ENCODE measurements around the gene NAA16. TPM values are rescaled to one million over a fixed set of nuclear protein-coding genes. Genes with fewer than 3 reads are reported as not detected.

The NAA16 gene
- total RNA-seq, 1 experiment from 2014 or later: 32.4 TPM

- H3K4me1 ChIP-seq: no peaks in the 10 kb centered on the region
- intact Hi-C loops (cut with micrococcal nuclease; ENCODE audit: unreplicated experiment): no loop called here
- Mint-ChIP-seq H3K4me1 (ENCODE audit: low read depth, unreplicated experiment) (no peaks in the 10 kb centered on the region), H3K27me3 (ENCODE audit: insufficient read depth, unreplicated experiment) (no peaks in the 10 kb centered on the region), H3K4me3 (ENCODE audit: unreplicated experiment) (no peak overlapping the region), H3K9me3 (ENCODE audit: unreplicated experiment) (no peaks in the 10 kb centered on the region), H3K27ac (ENCODE audit: unreplicated experiment) (no peak overlapping the region), H3K36me3 (ENCODE audit: insufficient read depth, unreplicated experiment) (peaks cover 85% of the 10 kb centered on the region)
- ChIA-PET CTCF (no interaction called here), POLR2A (no interaction called here)
- peaks cover 6% of the 10 kb centered on the region for H3K36me3 ChIP-seq (ENCODE audit: control insufficient read depth, insufficient read depth, low read length)
- DNase-seq: no peak
- no peak overlapping the region for H3K4me3 ChIP-seq (ENCODE audit: low read depth, low read length)
- no TSS peak for BruUV-seq (replicated peaks)
- H3K9me3 ChIP-seq: peaks cover 4% of the 10 kb centered on the region; the same call in 1 of the 2 replicates
- no peaks in the 10 kb centered on the region for H3K27me3 ChIP-seq (replicated peaks; ENCODE audit: control insufficient read depth, insufficient read depth, low read length)
- TF ChIP-seq, protein P1, sequence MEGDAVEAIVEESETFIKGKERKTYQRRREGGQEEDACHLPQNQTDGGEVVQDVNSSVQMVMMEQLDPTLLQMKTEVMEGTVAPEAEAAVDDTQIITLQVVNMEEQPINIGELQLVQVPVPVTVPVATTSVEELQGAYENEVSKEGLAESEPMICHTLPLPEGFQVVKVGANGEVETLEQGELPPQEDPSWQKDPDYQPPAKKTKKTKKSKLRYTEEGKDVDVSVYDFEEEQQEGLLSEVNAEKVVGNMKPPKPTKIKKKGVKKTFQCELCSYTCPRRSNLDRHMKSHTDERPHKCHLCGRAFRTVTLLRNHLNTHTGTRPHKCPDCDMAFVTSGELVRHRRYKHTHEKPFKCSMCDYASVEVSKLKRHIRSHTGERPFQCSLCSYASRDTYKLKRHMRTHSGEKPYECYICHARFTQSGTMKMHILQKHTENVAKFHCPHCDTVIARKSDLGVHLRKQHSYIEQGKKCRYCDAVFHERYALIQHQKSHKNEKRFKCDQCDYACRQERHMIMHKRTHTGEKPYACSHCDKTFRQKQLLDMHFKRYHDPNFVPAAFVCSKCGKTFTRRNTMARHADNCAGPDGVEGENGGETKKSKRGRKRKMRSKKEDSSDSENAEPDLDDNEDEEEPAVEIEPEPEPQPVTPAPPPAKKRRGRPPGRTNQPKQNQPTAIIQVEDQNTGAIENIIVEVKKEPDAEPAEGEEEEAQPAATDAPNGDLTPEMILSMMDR (IDR thresholded peaks at IDR 0.05; ENCODE audit: insufficient read depth in 1 of 2, low read depth in 1 of 2, low read length in 1 of 2, severe bottlenecking in 1 of 2, unreplicated experiment in 1 of 2): no peak
These were observed 33.3 kb downstream of the NAA16 start for GRCh38 chr13:41344358-41344757.

- H3K36me3 Mint-ChIP-seq (ENCODE audit: insufficient read depth, unreplicated experiment): peaks cover 75% of the 10 kb centered on the region
- TF ChIP-seq, protein P1 (IDR thresholded peaks at IDR 0.05; ENCODE audit: insufficient read depth in 1 of 2, low read depth in 1 of 2, low read length in 1 of 2, severe bottlenecking in 1 of 2, unreplicated experiment in 1 of 2): no peak
These were observed 34.3 kb downstream of the NAA16 start for GRCh38 chr13:41345165-41345913.

DNA sequence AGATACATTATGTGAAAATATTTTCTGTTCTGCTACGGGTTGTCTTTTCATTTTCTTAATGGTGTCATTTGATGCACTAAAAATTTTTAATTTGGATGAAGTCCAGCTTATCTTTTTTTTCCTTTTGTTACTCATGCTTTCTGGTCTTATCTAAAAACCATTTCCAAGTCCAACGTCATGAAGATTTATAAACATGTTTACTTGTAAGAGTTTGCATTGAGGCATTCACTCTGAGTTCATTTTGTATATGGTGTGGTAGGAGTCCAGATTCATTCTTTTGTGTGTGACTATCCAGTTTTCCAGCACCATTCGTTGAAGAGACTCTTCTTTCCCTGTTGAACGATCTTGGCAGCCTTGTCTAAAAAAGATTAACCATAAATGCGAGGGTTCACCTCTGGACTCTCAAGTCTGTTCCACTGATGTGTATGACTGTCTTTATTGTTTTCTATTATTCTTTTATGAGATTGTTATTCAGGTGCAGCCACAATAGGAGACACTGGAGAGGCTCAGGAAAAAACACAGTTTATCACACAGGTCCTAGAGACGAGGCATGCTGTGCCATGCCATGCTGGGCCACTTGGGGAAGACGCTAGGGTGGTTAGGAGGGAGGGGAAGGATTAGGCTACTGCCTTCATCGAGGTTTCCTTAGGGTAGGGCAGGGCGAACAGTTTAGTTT, 35.0 kb downstream of the NAA16 start:
- no peak for DNase-seq

More at GRCh38 chr13:41345165-41345913, 34.3 kb downstream of the NAA16 start:
- Histone ChIP-seq H3K9me3 (peaks cover 4% of the 10 kb centered on the region; the same call in 1 of the 2 replicates), H3K27me3 (replicated peaks; ENCODE audit: control insufficient read depth, insufficient read depth, low read length) (no peaks in the 10 kb centered on the region), H3K4me1 (no peaks in the 10 kb centered on the region), H3K36me3 (ENCODE audit: control insufficient read depth, insufficient read depth, low read length) (peaks cover 6% of the 10 kb centered on the region), H3K4me3 (ENCODE audit: low read depth, low read length) (no peak overlapping the region)
- POLR2A ChIA-PET: no interaction called here
- H3K27ac Mint-ChIP-seq (ENCODE audit: unreplicated experiment): no peak overlapping the region
- BruUV-seq (replicated peaks): no TSS peak
- H3K27me3 Mint-ChIP-seq (ENCODE audit: insufficient read depth, unreplicated experiment): no peaks in the 10 kb centered on the region
- no peak for DNase-seq
- H3K4me1 Mint-ChIP-seq (ENCODE audit: low read depth, unreplicated experiment): no peaks in the 10 kb centered on the region
- intact Hi-C loops (cut with micrococcal nuclease; ENCODE audit: unreplicated experiment): no loop called here
- no peaks in the 10 kb centered on the region for H3K9me3 Mint-ChIP-seq (ENCODE audit: unreplicated experiment)
- CTCF ChIA-PET: no interaction called here
- no peak overlapping the region for H3K4me3 Mint-ChIP-seq (ENCODE audit: unreplicated experiment)

More for the DNA sequence above, 35.0 kb downstream of the NAA16 start:
- no peaks in the 10 kb centered on the region for H3K9me3 Mint-ChIP-seq (ENCODE audit: unreplicated experiment)
- no peak overlapping the region for H3K4me3 Mint-ChIP-seq (ENCODE audit: unreplicated experiment)
- H3K36me3 ChIP-seq (ENCODE audit: control insufficient read depth, insufficient read depth, low read length): peaks cover 6% of the 10 kb centered on the region
- ChIA-PET CTCF (no interaction called here), POLR2A (no interaction called here)
- H3K9me3 ChIP-seq: peaks cover 4% of the 10 kb centered on the region; the same call in 1 of the 2 replicates
- H3K27ac Mint-ChIP-seq (ENCODE audit: unreplicated experiment): no peak overlapping the region
- TF ChIP-seq, protein P1 (IDR thresholded peaks at IDR 0.05; ENCODE audit: insufficient read depth in 1 of 2, low read depth in 1 of 2, low read length in 1 of 2, severe bottlenecking in 1 of 2, unreplicated experiment in 1 of 2): no peak
- intact Hi-C loops (cut with micrococcal nuclease; ENCODE audit: unreplicated experiment): no loop called here
- no peaks in the 10 kb centered on the region for H3K27me3 Mint-ChIP-seq (ENCODE audit: insufficient read depth, unreplicated experiment)
- BruUV-seq (replicated peaks): no TSS peak
- no peaks in the 10 kb centered on the region for H3K4me1 Mint-ChIP-seq (ENCODE audit: low read depth, unreplicated experiment)
- H3K4me3 ChIP-seq (ENCODE audit: low read depth, low read length): no peak overlapping the region
- H3K36me3 Mint-ChIP-seq (ENCODE audit: insufficient read depth, unreplicated experiment): peaks cover 79% of the 10 kb centered on the region
- no peaks in the 10 kb centered on the region for H3K27me3 ChIP-seq (replicated peaks; ENCODE audit: control insufficient read depth, insufficient read depth, low read length)
- H3K4me1 ChIP-seq: no peaks in the 10 kb centered on the region

Measured in Caco-2 (cell line).